ENCODE measurements around the gene SMPD1. TPM values are rescaled to one million over a fixed set of nuclear protein-coding genes. Genes with fewer than 3 reads are reported as not detected.
A peak's percentile ranks its signal among the peaks of the same experiment; 100 is the strongest.

Gene SMPD1
- total RNA-seq, 2 donors from 2014 or later, result 9.4 to 28.7 TPM

DNA sequence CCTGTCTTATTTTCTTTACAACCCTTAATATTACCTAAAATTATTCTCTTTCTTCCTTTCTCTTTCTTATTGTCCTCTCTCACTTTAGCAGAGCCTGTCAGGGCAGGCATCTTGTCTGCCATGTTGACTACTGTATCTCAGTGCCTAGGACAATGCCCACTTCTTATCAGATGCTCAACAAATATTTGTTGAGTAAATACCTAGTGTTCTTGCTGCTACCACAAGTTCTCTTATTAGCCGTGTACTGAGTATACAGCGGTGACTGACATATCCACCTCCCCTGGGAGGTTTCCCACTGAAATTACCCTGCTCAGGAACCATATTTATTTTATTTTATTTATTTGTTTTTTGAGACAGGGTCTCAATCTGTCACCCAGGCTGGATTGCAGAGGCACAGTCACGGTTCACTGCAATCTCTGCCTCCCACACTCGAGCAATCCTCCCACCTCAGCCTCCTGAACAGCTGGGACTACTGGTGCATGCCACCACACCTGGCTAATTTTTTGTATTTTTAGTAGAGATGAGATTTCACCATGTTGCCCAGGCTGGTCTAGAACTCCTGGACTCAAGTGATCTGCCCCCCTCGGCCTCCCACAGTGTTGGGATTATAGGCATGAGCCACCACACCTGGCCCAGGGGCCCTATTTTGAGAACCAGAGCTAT lies 43.9 kb downstream of the SMPD1 start:
- TF ChIP-seq, protein P1, sequence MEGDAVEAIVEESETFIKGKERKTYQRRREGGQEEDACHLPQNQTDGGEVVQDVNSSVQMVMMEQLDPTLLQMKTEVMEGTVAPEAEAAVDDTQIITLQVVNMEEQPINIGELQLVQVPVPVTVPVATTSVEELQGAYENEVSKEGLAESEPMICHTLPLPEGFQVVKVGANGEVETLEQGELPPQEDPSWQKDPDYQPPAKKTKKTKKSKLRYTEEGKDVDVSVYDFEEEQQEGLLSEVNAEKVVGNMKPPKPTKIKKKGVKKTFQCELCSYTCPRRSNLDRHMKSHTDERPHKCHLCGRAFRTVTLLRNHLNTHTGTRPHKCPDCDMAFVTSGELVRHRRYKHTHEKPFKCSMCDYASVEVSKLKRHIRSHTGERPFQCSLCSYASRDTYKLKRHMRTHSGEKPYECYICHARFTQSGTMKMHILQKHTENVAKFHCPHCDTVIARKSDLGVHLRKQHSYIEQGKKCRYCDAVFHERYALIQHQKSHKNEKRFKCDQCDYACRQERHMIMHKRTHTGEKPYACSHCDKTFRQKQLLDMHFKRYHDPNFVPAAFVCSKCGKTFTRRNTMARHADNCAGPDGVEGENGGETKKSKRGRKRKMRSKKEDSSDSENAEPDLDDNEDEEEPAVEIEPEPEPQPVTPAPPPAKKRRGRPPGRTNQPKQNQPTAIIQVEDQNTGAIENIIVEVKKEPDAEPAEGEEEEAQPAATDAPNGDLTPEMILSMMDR (conservative IDR thresholded peaks at IDR 0.05), result no peak
- H3K4me1 Mint-ChIP-seq, result peaks cover 13% of the 10 kb centered on the region
- Histone ChIP-seq H3K4me1 (ENCODE audit: control insufficient read depth, insufficient read depth, low read length) (no peaks in the 10 kb centered on the region), H3K27ac (ENCODE audit: low read depth, low read length) (no peak overlapping the region), H3K36me3 (ENCODE audit: control insufficient read depth, insufficient read depth, low read length) (no peaks in the 10 kb centered on the region), H3K9ac (ENCODE audit: extremely low read depth, low read length, poor library complexity, severe bottlenecking) (no peak overlapping the region), H3K27me3 (ENCODE audit: control insufficient read depth, insufficient read depth, low read length, poor library complexity, severe bottlenecking) (no peaks in the 10 kb centered on the region), H3K9me3 (ENCODE audit: control insufficient read depth, low read length) (no peaks in the 10 kb centered on the region), H3K4me3 (ENCODE audit: low read length) (no peak overlapping the region)
- H3K27ac Mint-ChIP-seq, result peak overlapping the region; percentile 30
- H3K27me3 Mint-ChIP-seq (ENCODE audit: insufficient read depth), result no peaks in the 10 kb centered on the region
- peaks cover 1% of the 10 kb centered on the region for H3K36me3 Mint-ChIP-seq (ENCODE audit: low read depth)
- no peak overlapping the region for H3K4me3 Mint-ChIP-seq
- WGBS, 2 experiments (ENCODE audit: insufficient coverage in 1 of 2, insufficient read length in 1 of 2), result 92 to 100% methylated on average over 1 to 5 of the region's 5 CpGs
- no peak for DNase-seq
- no peaks in the 10 kb centered on the region for H3K9me3 Mint-ChIP-seq

DNA sequence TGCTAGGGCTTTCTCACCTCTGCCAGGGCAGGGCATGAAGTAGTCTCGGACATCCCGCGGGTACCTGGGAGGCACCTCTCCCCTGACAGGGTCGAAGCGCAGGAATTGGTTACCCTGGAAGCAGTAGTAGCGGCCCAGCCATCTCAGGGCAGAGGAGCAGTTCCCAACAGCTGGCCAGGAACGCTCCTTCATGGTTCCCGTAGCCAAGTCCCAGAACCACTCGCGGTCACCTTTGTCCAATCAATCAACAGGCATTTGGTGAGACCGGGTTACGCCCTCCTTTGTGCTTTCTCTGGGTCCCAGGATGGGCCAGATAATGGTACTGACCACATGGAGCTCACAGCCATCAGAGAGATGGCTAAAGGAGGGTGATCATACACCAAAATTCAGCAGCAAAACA lies 47.1 kb downstream of the SMPD1 start:
- no peak for DNase-seq
- Histone ChIP-seq H3K27ac (ENCODE audit: low read depth, low read length) (no peak overlapping the region), H3K27me3 (ENCODE audit: control insufficient read depth, insufficient read depth, low read length, poor library complexity, severe bottlenecking) (no peaks in the 10 kb centered on the region), H3K4me1 (ENCODE audit: control insufficient read depth, insufficient read depth, low read length) (peaks cover 21% of the 10 kb centered on the region), H3K4me3 (ENCODE audit: low read length) (no peak overlapping the region), H3K9ac (ENCODE audit: extremely low read depth, low read length, poor library complexity, severe bottlenecking) (no peak overlapping the region), H3K9me3 (ENCODE audit: control insufficient read depth, low read length) (no peaks in the 10 kb centered on the region), H3K36me3 (ENCODE audit: control insufficient read depth, insufficient read depth, low read length) (no peaks in the 10 kb centered on the region)
- H3K4me3 Mint-ChIP-seq, result no peak overlapping the region
- no peaks in the 10 kb centered on the region for H3K9me3 Mint-ChIP-seq
- H3K36me3 Mint-ChIP-seq (ENCODE audit: low read depth), result no peaks in the 10 kb centered on the region
- TF ChIP-seq, protein P1 (conservative IDR thresholded peaks at IDR 0.05), result no peak
- WGBS, 2 experiments (ENCODE audit: insufficient coverage in 1 of 2, insufficient read length in 1 of 2), result 88 to 94% methylated on average over 10 to 12 of the region's 12 CpGs
- peaks cover 13% of the 10 kb centered on the region for H3K4me1 Mint-ChIP-seq
- no peaks in the 10 kb centered on the region for H3K27me3 Mint-ChIP-seq (ENCODE audit: insufficient read depth)
- H3K27ac Mint-ChIP-seq, result no peak overlapping the region

DNA sequence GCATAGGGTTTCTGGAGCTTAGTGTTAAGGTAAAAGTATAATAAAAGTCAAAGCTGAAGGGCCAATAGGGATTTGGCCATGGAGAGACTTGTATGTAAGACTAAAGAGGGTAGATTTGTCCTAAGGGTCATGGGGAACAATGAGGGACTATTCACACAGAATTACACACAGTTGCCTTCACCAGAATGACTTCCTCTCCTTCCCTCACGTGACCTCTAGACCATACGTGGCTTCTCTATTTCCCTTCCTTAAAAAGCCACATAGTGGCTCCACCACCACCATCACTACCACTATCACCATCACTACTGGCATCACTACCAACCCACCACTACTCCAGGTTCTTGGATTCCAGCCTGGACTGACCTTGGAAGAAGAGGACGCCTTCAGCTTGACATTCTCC lies 47.7 kb downstream of the SMPD1 start:
- no peak overlapping the region for H3K27ac ChIP-seq (ENCODE audit: low read depth, low read length)
- H3K36me3 Mint-ChIP-seq (ENCODE audit: low read depth), result no peaks in the 10 kb centered on the region
- H3K9me3 Mint-ChIP-seq, result no peaks in the 10 kb centered on the region
- no peak overlapping the region for H3K27ac Mint-ChIP-seq
- H3K4me3 Mint-ChIP-seq, result no peak overlapping the region
- peaks cover 11% of the 10 kb centered on the region for H3K4me1 Mint-ChIP-seq
- no peak overlapping the region for H3K9ac ChIP-seq (ENCODE audit: extremely low read depth, low read length, poor library complexity, severe bottlenecking)
- H3K27me3 Mint-ChIP-seq (ENCODE audit: insufficient read depth), result no peaks in the 10 kb centered on the region
- H3K9me3 ChIP-seq (ENCODE audit: control insufficient read depth, low read length), result no peaks in the 10 kb centered on the region
- DNase-seq, result no peak
- WGBS, 2 experiments (ENCODE audit: insufficient coverage in 1 of 2, insufficient read length in 1 of 2), result 94 to 100% methylated on average over 2 to 3 of the region's 3 CpGs
- TF ChIP-seq, protein P1 (conservative IDR thresholded peaks at IDR 0.05), result no peak
- H3K4me1 ChIP-seq (ENCODE audit: control insufficient read depth, insufficient read depth, low read length), result peaks cover 21% of the 10 kb centered on the region
- H3K4me3 ChIP-seq (ENCODE audit: low read length), result no peak overlapping the region
- no peaks in the 10 kb centered on the region for H3K36me3 ChIP-seq (ENCODE audit: control insufficient read depth, insufficient read depth, low read length)
- no peaks in the 10 kb centered on the region for H3K27me3 ChIP-seq (ENCODE audit: control insufficient read depth, insufficient read depth, low read length, poor library complexity, severe bottlenecking)

Measured in endodermal cell (in vitro differentiated cells).